ENCODE data around the gene PRR11. TPM values are rescaled to one million over a fixed set of nuclear protein-coding genes. Genes with fewer than 3 reads are reported as not detected.

The PRR11 gene
- total RNA-seq, 1 experiment from 2014 or later, result 39.8 TPM

DNA sequence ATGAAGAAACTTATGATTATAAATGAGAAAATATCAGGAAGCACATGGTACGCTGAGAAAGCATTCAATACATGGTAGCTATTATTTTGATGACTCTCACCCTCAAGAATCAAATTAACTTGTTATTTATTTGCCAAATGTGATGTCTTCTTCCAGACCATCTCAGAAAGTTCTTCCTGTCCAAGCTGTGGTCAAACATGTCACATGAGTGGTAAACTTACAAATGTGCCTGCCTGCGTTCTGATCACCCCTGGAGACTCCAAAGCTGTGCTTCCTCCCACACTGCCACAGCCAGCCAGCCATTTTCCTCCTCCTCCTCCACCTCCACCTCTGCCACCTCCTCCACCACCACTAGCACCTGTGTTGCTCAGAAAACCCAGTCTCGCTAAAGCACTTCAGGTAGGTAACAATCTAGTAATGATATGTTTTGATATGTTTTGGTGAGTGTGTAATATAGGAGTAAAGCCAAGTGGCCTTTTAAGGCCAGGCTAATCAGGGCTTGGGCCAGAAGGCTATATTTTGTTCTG lies 37.9 kb downstream of the PRR11 start:
- DNase-seq (ENCODE audit: low read depth, low spot score) (no peak), ATAC-seq (no peak)

GRCh38 chr17:59199398-59199797 lies 43.9 kb downstream of the PRR11 start:
- no peaks in the 10 kb centered on the region for H3K4me1 ChIP-seq (ENCODE audit: control insufficient read depth, insufficient read depth, low read length)
- DNase-seq (ENCODE audit: low read depth, low spot score) (no peak), ATAC-seq (no peak)
- TF ChIP-seq SIN3A (IDR thresholded peaks at IDR 0.05; ENCODE audit: borderline replicate concordance, insufficient read depth, low read depth, low read length) (no peak), TCF7L2 (IDR thresholded peaks at IDR 0.05; ENCODE audit: low read depth, low read length) (no peak)
- H3K27ac ChIP-seq (ENCODE audit: low read length), result no peak overlapping the region
- in situ Hi-C loops (cut with HindIII; ENCODE audit: low pct_unique_long_range_greater_than_20kb, low sequenced_read_pairs) (no loop called here), intact Hi-C loops (cut with micrococcal nuclease; ENCODE audit: unreplicated experiment) (no loop called here)
- no peaks in the 10 kb centered on the region for H3K9me3 ChIP-seq (ENCODE audit: control insufficient read depth, insufficient read depth, low read depth, low read length)
- H3K27me3 ChIP-seq (ENCODE audit: control insufficient read depth, insufficient read depth, low read length), result no peaks in the 10 kb centered on the region
- ChIA-PET CTCF (no interaction called here), POLR2A (no interaction called here)
- no TSS peak for BruUV-seq (replicated peaks)
- peaks cover 4% of the 10 kb centered on the region for H3K36me3 ChIP-seq (ENCODE audit: control insufficient read depth, insufficient read depth, low read length)
- H3K4me3 ChIP-seq (ENCODE audit: low read depth in 2 of 2, low read length in 2 of 2), result no peak overlapping the region

More for the DNA sequence above, 37.9 kb downstream of the PRR11 start:
- Histone ChIP-seq H3K27me3 (ENCODE audit: control insufficient read depth, insufficient read depth, low read length) (no peaks in the 10 kb centered on the region), H3K4me3 (ENCODE audit: low read depth in 2 of 2, low read length in 2 of 2) (no peak overlapping the region), H3K36me3 (ENCODE audit: control insufficient read depth, insufficient read depth, low read length) (peaks cover 2% of the 10 kb centered on the region), H3K9me3 (ENCODE audit: control insufficient read depth, insufficient read depth, low read depth, low read length) (no peaks in the 10 kb centered on the region), H3K27ac (ENCODE audit: low read length) (no peak overlapping the region), H3K4me1 (ENCODE audit: control insufficient read depth, insufficient read depth, low read length) (no peaks in the 10 kb centered on the region)
- CTCF ChIA-PET, result no interaction called here
- in situ Hi-C loops (cut with HindIII; ENCODE audit: low pct_unique_long_range_greater_than_20kb, low sequenced_read_pairs) (no loop called here), intact Hi-C loops (cut with micrococcal nuclease; ENCODE audit: unreplicated experiment) (no loop called here)
- no peak for TF ChIP-seq REST (IDR thresholded peaks at IDR 0.05; ENCODE audit: insufficient read depth in 1 of 2, low read depth in 2 of 2, low read length in 1 of 2)
- TF ChIP-seq SIN3A (IDR thresholded peaks at IDR 0.05; ENCODE audit: borderline replicate concordance, insufficient read depth, low read depth, low read length), result no peak
- no peak for TF ChIP-seq POLR2AphosphoS5 (IDR thresholded peaks at IDR 0.05; ENCODE audit: low read depth, low read length)
- TF ChIP-seq TCF7L2 (IDR thresholded peaks at IDR 0.05; ENCODE audit: low read depth, low read length), result no peak
- TF ChIP-seq, protein P1, sequence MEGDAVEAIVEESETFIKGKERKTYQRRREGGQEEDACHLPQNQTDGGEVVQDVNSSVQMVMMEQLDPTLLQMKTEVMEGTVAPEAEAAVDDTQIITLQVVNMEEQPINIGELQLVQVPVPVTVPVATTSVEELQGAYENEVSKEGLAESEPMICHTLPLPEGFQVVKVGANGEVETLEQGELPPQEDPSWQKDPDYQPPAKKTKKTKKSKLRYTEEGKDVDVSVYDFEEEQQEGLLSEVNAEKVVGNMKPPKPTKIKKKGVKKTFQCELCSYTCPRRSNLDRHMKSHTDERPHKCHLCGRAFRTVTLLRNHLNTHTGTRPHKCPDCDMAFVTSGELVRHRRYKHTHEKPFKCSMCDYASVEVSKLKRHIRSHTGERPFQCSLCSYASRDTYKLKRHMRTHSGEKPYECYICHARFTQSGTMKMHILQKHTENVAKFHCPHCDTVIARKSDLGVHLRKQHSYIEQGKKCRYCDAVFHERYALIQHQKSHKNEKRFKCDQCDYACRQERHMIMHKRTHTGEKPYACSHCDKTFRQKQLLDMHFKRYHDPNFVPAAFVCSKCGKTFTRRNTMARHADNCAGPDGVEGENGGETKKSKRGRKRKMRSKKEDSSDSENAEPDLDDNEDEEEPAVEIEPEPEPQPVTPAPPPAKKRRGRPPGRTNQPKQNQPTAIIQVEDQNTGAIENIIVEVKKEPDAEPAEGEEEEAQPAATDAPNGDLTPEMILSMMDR (IDR thresholded peaks at IDR 0.05), result no peak
- no TSS peak for BruUV-seq (replicated peaks)
- POLR2A ChIA-PET, result no interaction called here

- no TSS peak for BruUV-seq (replicated peaks)
- ATAC-seq (no peak), DNase-seq (ENCODE audit: low read depth, low spot score) (no peak)
- intact Hi-C loops (cut with micrococcal nuclease; ENCODE audit: unreplicated experiment) (no loop called here), in situ Hi-C loops (cut with HindIII; ENCODE audit: low pct_unique_long_range_greater_than_20kb, low sequenced_read_pairs) (no loop called here)
- no peaks in the 10 kb centered on the region for H3K27me3 ChIP-seq (ENCODE audit: control insufficient read depth, insufficient read depth, low read length)
- TF ChIP-seq, protein P1 (IDR thresholded peaks at IDR 0.05), result no peak
- TF ChIP-seq REST (IDR thresholded peaks at IDR 0.05; ENCODE audit: insufficient read depth in 1 of 2, low read depth in 2 of 2, low read length in 1 of 2), result no peak
- H3K4me3 ChIP-seq (ENCODE audit: low read depth in 2 of 2, low read length in 2 of 2), result no peak overlapping the region
- H3K27ac ChIP-seq (ENCODE audit: low read length), result no peak overlapping the region
- peaks cover 2% of the 10 kb centered on the region; the same call in 1 of the 2 replicates for H3K36me3 ChIP-seq (ENCODE audit: control insufficient read depth, insufficient read depth, low read length)
- CTCF ChIA-PET, result interaction anchor here (0.6 kb wide), 1 partner anchor 40 kb away, joined by 3 read pairs; no protein-coding TSS in a partner anchor
- no peaks in the 10 kb centered on the region for H3K9me3 ChIP-seq (ENCODE audit: control insufficient read depth, insufficient read depth, low read depth, low read length)
- no peaks in the 10 kb centered on the region for H3K4me1 ChIP-seq (ENCODE audit: control insufficient read depth, insufficient read depth, low read length)
- POLR2A ChIA-PET, result no interaction called here
Observed at GRCh38 chr17:59202320-59202719, 46.8 kb downstream of the PRR11 start.
